HepG2 (cell line): ENCODE data around the gene RPL27A.

Experiments used
- ARID5B ChIP-seq: IDR thresholded peaks from 2 replicates; pipeline ENCODE4 v1.4.0; 2020; ENCODE audit warnings: mild to moderate bottlenecking, missing genetic modification reagents
- ARNT2 ChIP-seq: sonication (generic); formaldehyde crosslinking; IDR thresholded peaks from 2 replicates; pipeline ENCODE4 v1.8.0; 2022; ENCODE audit warnings: mild to moderate bottlenecking, low read depth, missing genetic modification reagents, moderate library complexity
- TF ChIP-seq, protein P1 (sequence below): sonication (generic); formaldehyde crosslinking; IDR thresholded peaks from 2 replicates; pipeline ENCODE4 v1.5.0; 2020; ENCODE audit warnings: mild to moderate bottlenecking, missing genetic modification reagents, moderate library complexity

GRCh38 chr11:8656291-8656690, 26.3 kb upstream of the RPL27A start:
- TF ChIP-seq, protein P1, sequence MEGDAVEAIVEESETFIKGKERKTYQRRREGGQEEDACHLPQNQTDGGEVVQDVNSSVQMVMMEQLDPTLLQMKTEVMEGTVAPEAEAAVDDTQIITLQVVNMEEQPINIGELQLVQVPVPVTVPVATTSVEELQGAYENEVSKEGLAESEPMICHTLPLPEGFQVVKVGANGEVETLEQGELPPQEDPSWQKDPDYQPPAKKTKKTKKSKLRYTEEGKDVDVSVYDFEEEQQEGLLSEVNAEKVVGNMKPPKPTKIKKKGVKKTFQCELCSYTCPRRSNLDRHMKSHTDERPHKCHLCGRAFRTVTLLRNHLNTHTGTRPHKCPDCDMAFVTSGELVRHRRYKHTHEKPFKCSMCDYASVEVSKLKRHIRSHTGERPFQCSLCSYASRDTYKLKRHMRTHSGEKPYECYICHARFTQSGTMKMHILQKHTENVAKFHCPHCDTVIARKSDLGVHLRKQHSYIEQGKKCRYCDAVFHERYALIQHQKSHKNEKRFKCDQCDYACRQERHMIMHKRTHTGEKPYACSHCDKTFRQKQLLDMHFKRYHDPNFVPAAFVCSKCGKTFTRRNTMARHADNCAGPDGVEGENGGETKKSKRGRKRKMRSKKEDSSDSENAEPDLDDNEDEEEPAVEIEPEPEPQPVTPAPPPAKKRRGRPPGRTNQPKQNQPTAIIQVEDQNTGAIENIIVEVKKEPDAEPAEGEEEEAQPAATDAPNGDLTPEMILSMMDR (CRISPR knock-in tag), result no peak
- TF ChIP-seq ARID5B (no peak), ARNT2 (CRISPR knock-in tag) (no peak)
